HEK293 (cell line): Measurements from ENCODE around the gene CD33.

Source experiments
- CTCF ChIA-PET: fragments of 350-600 bp; formaldehyde crosslinking; extraction: SDS; loops from one replicate; lab custom pipeline; 2021; ENCODE audit warnings: antibody characterized with exemption; lab: Yijun Ruan, JAX
- POLR2A ChIA-PET: fragments of 300-600 bp; formaldehyde crosslinking; extraction: SDS; loops from one replicate; lab custom pipeline; 2020; ENCODE audit warnings: antibody characterized with exemption, inconsistent platforms; lab: Yijun Ruan, JAX
- H3K27ac ChIP-seq: fragments of 200-500 bp; sonication (Bioruptor generic); 2 replicates; pipeline ENCODE4 v1.5.1; 2014; ENCODE audit warnings: low read depth, low read length, control low read depth, inconsistent platforms; ENCODE audit errors: extremely low read depth
- H3K36me3 ChIP-seq, 2 experiments: fragments of 200-500 bp in 1 of 2; sonication (Bioruptor generic) in 1 of 2; 1 replicate in 1 of 2; 2 replicates in 1 of 2; pipeline ENCODE4 v1.5.1; 2014 to 2017; ENCODE audit warnings: inconsistent platforms in 2 of 2, low read length in 2 of 2; ENCODE audit not compliant: control insufficient read depth in 2 of 2, insufficient read depth in 1 of 2
- H3K4me1 ChIP-seq: fragments of 200-500 bp; sonication (Bioruptor generic); 2 replicates; pipeline ENCODE4 v1.5.1; 2014; ENCODE audit warnings: mild to moderate bottlenecking, low read length, inconsistent platforms; ENCODE audit not compliant: control insufficient read depth, insufficient read depth
- H3K4me3 ChIP-seq: 2 replicates; pipeline ENCODE4 v1.5.1; 2011; ENCODE audit warnings: low read depth, mild to moderate bottlenecking, control low read depth, low read length, moderate library complexity
- H3K9me3 ChIP-seq: fragments of 200-500 bp; sonication (Bioruptor generic); 2 replicates; pipeline ENCODE4 v1.5.1; 2014; ENCODE audit warnings: low read depth, low read length, inconsistent platforms; ENCODE audit not compliant: control insufficient read depth, insufficient read depth
- GLI2 ChIP-seq: fragments of 450-650 bp; formaldehyde crosslinking; IDR thresholded peaks from 2 replicates; pipeline ENCODE4; 2017; ENCODE audit warnings: missing biosample characterization, missing genetic modification characterization, low read depth, borderline replicate concordance
- GLIS2 ChIP-seq: fragments of 450-650 bp; formaldehyde crosslinking; IDR thresholded peaks from 2 replicates; pipeline ENCODE4 v1.5.1; 2016; ENCODE audit warnings: missing biosample characterization, missing genetic modification characterization
- SALL2 ChIP-seq: fragments of 450-650 bp; formaldehyde crosslinking; IDR thresholded peaks from 2 replicates; pipeline ENCODE4 v1.5.0; 2017; ENCODE audit warnings: missing biosample characterization, mild to moderate bottlenecking, missing genetic modification characterization, borderline replicate concordance
- SCRT1 ChIP-seq: fragments of 450-650 bp; formaldehyde crosslinking; IDR thresholded peaks from 2 replicates; pipeline ENCODE4 v1.5.1; 2016; ENCODE audit warnings: missing biosample characterization, missing genetic modification characterization, borderline replicate concordance
- ZFP37 ChIP-seq: fragments of 450-650 bp; formaldehyde crosslinking; IDR thresholded peaks from 2 replicates; pipeline ENCODE4 v1.5.1; 2016; ENCODE audit warnings: missing biosample characterization, missing genetic modification characterization
- ZFP41 ChIP-seq: fragments of 450-650 bp; formaldehyde crosslinking; IDR thresholded peaks from 2 replicates; pipeline ENCODE4 v1.5.1; 2016; ENCODE audit warnings: missing biosample characterization, missing genetic modification characterization, borderline replicate concordance
- ZNF184 ChIP-seq: fragments of 450-650 bp; IDR thresholded peaks from 2 replicates; pipeline ENCODE4 v1.5.1; 2018; ENCODE audit warnings: missing biosample characterization, mild to moderate bottlenecking, missing genetic modification characterization
- ZNF24 ChIP-seq: fragments of 450-650 bp; formaldehyde crosslinking; IDR thresholded peaks from 2 replicates; pipeline ENCODE4 v1.5.1; 2016; ENCODE audit warnings: missing biosample characterization, missing genetic modification characterization
- ZNF248 ChIP-seq: fragments of 450-650 bp; formaldehyde crosslinking; IDR thresholded peaks from 2 replicates; pipeline ENCODE4 v1.5.1; 2017; ENCODE audit warnings: missing biosample characterization, missing genetic modification characterization
- ZNF521 ChIP-seq: fragments of 450-650 bp; formaldehyde crosslinking; IDR thresholded peaks from 2 replicates; pipeline ENCODE4 v1.5.1; 2017; ENCODE audit warnings: missing biosample characterization, mild to moderate bottlenecking, missing genetic modification characterization
- ZNF530 ChIP-seq: fragments of 450-650 bp; formaldehyde crosslinking; IDR thresholded peaks from 2 replicates; pipeline ENCODE4 v1.5.1; 2016; ENCODE audit warnings: low read depth, missing biosample characterization, missing genetic modification characterization
- ZNF610 ChIP-seq: fragments of 450-650 bp; formaldehyde crosslinking; IDR thresholded peaks from 2 replicates; pipeline ENCODE4 v1.5.1; 2016; ENCODE audit warnings: missing biosample characterization, missing genetic modification characterization, borderline replicate concordance
- ZNF707 ChIP-seq: fragments of 450-650 bp; formaldehyde crosslinking; IDR thresholded peaks from 2 replicates; pipeline ENCODE4 v1.5.1; 2016; ENCODE audit warnings: missing biosample characterization, missing genetic modification characterization
- ZSCAN16 ChIP-seq: fragments of 450-650 bp; formaldehyde crosslinking; IDR thresholded peaks from 2 replicates; pipeline ENCODE4 v1.5.1; 2016; ENCODE audit warnings: missing biosample characterization, missing genetic modification characterization
- TF ChIP-seq, protein P1 (sequence below): fragments of 450-650 bp; formaldehyde crosslinking; IDR thresholded peaks from 2 replicates; pipeline ENCODE4 v1.5.1; 2016; ENCODE audit warnings: missing biosample characterization, missing genetic modification characterization, low read depth
- TF ChIP-seq, protein P2 (sequence below): fragments of 450-650 bp; formaldehyde crosslinking; conservative IDR thresholded peaks from 2 replicates; pipeline ENCODE4 v1.5.1; 2016; ENCODE audit warnings: low read depth, missing biosample characterization, missing genetic modification characterization
- TF ChIP-seq, protein P3 (sequence below): fragments of 450-650 bp; formaldehyde crosslinking; IDR thresholded peaks from 2 replicates; pipeline ENCODE4 v1.5.1; 2016; ENCODE audit warnings: missing biosample characterization, missing genetic modification characterization
- TF ChIP-seq, protein P4 (sequence below): fragments of 450-650 bp; formaldehyde crosslinking; IDR thresholded peaks from 2 replicates; pipeline ENCODE4 v1.5.1; 2016; ENCODE audit warnings: missing biosample characterization, missing genetic modification characterization

CD33 gene

DNA sequence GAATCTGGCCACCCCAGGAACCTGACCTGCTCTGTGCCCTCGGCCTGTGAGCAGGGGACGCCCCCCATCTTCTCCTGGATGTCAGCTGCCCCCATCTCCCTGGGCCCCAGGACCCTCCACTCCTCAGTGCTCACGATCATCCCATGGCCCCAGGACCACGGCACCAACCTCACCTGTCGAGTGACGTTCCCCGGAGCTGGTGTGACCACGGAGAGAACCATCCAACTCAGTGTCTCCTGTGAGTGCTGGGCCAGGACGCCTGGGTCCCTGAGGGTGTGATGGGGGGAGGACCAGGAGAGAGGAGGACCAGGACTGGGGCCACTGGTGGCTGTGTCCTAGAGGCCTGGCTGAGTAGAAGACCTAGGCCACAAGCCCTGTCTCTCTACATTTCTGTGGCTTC is 13.0 kb upstream of the CD33 start:
- Histone ChIP-seq H3K4me1 (no peaks in the 10 kb centered on the region), H3K4me3 (no peak overlapping the region), H3K27ac (no peak overlapping the region), H3K36me3 (no peaks in the 10 kb centered on the region), H3K9me3 (no peaks in the 10 kb centered on the region)
- ChIA-PET POLR2A (no interaction called here), CTCF (no interaction called here)
- TF ChIP-seq ZNF184 (tag by site-specific recombination) (no peak), SALL2 (tag by site-specific recombination) (no peak), ZNF24 (tag by site-specific recombination) (no peak), ZFP37 (tag by site-specific recombination) (no peak), ZFP41 (tag by site-specific recombination) (no peak)
- TF ChIP-seq, protein P1, sequence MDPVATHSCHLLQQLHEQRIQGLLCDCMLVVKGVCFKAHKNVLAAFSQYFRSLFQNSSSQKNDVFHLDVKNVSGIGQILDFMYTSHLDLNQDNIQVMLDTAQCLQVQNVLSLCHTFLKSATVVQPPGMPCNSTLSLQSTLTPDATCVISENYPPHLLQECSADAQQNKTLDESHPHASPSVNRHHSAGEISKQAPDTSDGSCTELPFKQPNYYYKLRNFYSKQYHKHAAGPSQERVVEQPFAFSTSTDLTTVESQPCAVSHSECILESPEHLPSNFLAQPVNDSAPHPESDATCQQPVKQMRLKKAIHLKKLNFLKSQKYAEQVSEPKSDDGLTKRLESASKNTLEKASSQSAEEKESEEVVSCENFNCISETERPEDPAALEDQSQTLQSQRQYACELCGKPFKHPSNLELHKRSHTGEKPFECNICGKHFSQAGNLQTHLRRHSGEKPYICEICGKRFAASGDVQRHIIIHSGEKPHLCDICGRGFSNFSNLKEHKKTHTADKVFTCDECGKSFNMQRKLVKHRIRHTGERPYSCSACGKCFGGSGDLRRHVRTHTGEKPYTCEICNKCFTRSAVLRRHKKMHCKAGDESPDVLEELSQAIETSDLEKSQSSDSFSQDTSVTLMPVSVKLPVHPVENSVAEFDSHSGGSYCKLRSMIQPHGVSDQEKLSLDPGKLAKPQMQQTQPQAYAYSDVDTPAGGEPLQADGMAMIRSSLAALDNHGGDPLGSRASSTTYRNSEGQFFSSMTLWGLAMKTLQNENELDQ (tag by site-specific recombination): no peak
- TF ChIP-seq, protein P2, sequence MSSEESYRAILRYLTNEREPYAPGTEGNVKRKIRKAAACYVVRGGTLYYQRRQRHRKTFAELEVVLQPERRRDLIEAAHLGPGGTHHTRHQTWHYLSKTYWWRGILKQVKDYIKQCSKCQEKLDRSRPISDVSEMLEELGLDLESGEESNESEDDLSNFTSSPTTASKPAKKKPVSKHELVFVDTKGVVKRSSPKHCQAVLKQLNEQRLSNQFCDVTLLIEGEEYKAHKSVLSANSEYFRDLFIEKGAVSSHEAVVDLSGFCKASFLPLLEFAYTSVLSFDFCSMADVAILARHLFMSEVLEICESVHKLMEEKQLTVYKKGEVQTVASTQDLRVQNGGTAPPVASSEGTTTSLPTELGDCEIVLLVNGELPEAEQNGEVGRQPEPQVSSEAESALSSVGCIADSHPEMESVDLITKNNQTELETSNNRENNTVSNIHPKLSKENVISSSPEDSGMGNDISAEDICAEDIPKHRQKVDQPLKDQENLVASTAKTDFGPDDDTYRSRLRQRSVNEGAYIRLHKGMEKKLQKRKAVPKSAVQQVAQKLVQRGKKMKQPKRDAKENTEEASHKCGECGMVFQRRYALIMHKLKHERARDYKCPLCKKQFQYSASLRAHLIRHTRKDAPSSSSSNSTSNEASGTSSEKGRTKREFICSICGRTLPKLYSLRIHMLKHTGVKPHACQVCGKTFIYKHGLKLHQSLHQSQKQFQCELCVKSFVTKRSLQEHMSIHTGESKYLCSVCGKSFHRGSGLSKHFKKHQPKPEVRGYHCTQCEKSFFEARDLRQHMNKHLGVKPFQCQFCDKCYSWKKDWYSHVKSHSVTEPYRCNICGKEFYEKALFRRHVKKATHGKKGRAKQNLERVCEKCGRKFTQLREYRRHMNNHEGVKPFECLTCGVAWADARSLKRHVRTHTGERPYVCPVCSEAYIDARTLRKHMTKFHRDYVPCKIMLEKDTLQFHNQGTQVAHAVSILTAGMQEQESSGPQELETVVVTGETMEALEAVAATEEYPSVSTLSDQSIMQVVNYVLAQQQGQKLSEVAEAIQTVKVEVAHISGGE: no peak
- TF ChIP-seq, protein P3, sequence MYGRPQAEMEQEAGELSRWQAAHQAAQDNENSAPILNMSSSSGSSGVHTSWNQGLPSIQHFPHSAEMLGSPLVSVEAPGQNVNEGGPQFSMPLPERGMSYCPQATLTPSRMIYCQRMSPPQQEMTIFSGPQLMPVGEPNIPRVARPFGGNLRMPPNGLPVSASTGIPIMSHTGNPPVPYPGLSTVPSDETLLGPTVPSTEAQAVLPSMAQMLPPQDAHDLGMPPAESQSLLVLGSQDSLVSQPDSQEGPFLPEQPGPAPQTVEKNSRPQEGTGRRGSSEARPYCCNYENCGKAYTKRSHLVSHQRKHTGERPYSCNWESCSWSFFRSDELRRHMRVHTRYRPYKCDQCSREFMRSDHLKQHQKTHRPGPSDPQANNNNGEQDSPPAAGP (tag by site-specific recombination): no peak

DNA sequence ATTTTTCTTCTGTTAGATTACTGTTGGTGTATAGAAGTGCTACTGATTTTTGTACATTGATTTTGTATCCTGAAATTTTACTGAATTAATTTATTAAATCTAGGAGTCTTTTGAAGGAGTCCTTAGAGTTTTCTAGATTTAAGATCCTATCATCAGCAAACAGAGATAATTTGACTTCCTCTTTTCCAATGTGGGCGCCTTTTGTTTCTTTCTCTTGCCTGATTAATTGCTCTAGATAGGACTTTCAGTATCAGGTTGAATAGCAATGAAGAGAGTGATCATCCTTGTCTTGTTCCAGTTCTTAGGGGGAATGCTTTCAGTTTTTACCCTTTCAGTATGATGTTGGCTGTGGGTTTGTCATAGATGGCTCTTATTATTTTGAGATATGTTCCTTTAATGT is 5.6 kb upstream of the CD33 start:
- H3K27ac ChIP-seq: no peak overlapping the region
- ChIA-PET POLR2A (no interaction called here), CTCF (interaction anchor here (1.0 kb wide), 1 partner anchor 109 kb away, joined by 4 read pairs; no protein-coding TSS in a partner anchor)
- no peaks in the 10 kb centered on the region for H3K9me3 ChIP-seq
- no peaks in the 10 kb centered on the region for H3K36me3 ChIP-seq
- H3K4me1 ChIP-seq: no peaks in the 10 kb centered on the region
- H3K4me3 ChIP-seq: no peak overlapping the region
- TF ChIP-seq ZNF610 (tag by site-specific recombination) (no peak), ZNF248 (no peak), ZNF184 (tag by site-specific recombination) (no peak), ZNF530 (tag by site-specific recombination) (no peak), ZNF707 (no peak), GLIS2 (tag by site-specific recombination) (no peak), ZNF521 (tag by site-specific recombination) (no peak), GLI2 (tag by site-specific recombination) (no peak), ZSCAN16 (tag by site-specific recombination) (no peak), SCRT1 (no peak)
- TF ChIP-seq, protein P2: no peak
- TF ChIP-seq, protein P4, sequence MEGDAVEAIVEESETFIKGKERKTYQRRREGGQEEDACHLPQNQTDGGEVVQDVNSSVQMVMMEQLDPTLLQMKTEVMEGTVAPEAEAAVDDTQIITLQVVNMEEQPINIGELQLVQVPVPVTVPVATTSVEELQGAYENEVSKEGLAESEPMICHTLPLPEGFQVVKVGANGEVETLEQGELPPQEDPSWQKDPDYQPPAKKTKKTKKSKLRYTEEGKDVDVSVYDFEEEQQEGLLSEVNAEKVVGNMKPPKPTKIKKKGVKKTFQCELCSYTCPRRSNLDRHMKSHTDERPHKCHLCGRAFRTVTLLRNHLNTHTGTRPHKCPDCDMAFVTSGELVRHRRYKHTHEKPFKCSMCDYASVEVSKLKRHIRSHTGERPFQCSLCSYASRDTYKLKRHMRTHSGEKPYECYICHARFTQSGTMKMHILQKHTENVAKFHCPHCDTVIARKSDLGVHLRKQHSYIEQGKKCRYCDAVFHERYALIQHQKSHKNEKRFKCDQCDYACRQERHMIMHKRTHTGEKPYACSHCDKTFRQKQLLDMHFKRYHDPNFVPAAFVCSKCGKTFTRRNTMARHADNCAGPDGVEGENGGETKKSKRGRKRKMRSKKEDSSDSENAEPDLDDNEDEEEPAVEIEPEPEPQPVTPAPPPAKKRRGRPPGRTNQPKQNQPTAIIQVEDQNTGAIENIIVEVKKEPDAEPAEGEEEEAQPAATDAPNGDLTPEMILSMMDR (tag by site-specific recombination): no peak
- TF ChIP-seq, protein P1 (tag by site-specific recombination): no peak
